Panc1 (cell line): ENCODE data around the gene OR5V1. TPM values are rescaled to one million over a fixed set of nuclear protein-coding genes. Genes with fewer than 3 reads are reported as not detected.
"Not testable (repeated sequence)": the region's sequence is repeated elsewhere in the genome, so short reads cannot be mapped to it uniquely, and the experiment has no call there.

ENCODE experiments used
- ATAC-seq: fragments of 200-7000 bp; cut with Tn5 transposase; 2 replicates; pipeline ENCODE4 v1.9.1; 2020; ENCODE audit warnings: mild to moderate bottlenecking, moderate library complexity
- BruUV-seq: library from RNA; stranded (reverse); fragments of 400-500 nt; replicated peaks from 2 replicates; lab custom pipeline; 2021; lab: Mats Ljungman, UMichigan
- CTCF ChIA-PET: fragments of 300-600 bp; sonication (Branson Sonifier 250); formaldehyde crosslinking; loops from one replicate; lab custom pipeline; 2022; ENCODE audit warnings: antibody characterized with exemption; lab: Charles Lee
- POLR2A ChIA-PET: fragments of 300-600 bp; sonication (Branson Sonifier 250); formaldehyde crosslinking; loops from one replicate; lab custom pipeline; 2022; ENCODE audit warnings: antibody characterized with exemption; lab: Charles Lee
- DNase-seq: peaks from one replicate; pipeline ENCODE4 v3.0.0-alpha.2; 2010; ENCODE audit warnings: low read depth, low spot score
- H3K27ac ChIP-seq: 2 replicates; pipeline ENCODE4 v1.5.1; 2011; ENCODE audit warnings: mild to moderate bottlenecking, low read length, inconsistent platforms
- H3K27me3 ChIP-seq: fragments of 200-500 bp; sonication (Bioruptor generic); 2 replicates; pipeline ENCODE4 v1.6.0; 2014; ENCODE audit warnings: low read length, inconsistent platforms; ENCODE audit not compliant: control insufficient read depth, insufficient read depth
- H3K36me3 ChIP-seq: fragments of 200-500 bp; sonication (Bioruptor generic); 2 replicates; pipeline ENCODE4 v1.5.1; 2014; ENCODE audit warnings: inconsistent platforms, mild to moderate bottlenecking, low read length, moderate library complexity; ENCODE audit not compliant: control insufficient read depth, insufficient read depth
- H3K4me1 ChIP-seq: 2 replicates; pipeline ENCODE4 v1.5.1; 2011; ENCODE audit warnings: inconsistent platforms, mild to moderate bottlenecking, low read length, moderate library complexity; ENCODE audit not compliant: control insufficient read depth, insufficient read depth
- H3K4me3 ChIP-seq, 2 experiments: 2 replicates each; pipeline ENCODE4 v1.5.1; 2011 to 2012; ENCODE audit warnings: low read depth in 2 of 2, low read length in 2 of 2, mild to moderate bottlenecking in 2 of 2, inconsistent platforms in 1 of 2, moderate library complexity in 1 of 2
- H3K9me3 ChIP-seq: fragments of 200-500 bp; sonication (Bioruptor generic); 2 replicates; pipeline ENCODE4 v1.5.1; 2014; ENCODE audit warnings: low read depth, mild to moderate bottlenecking, inconsistent platforms, low read length, moderate library complexity; ENCODE audit not compliant: control insufficient read depth, insufficient read depth
- POLR2AphosphoS5 ChIP-seq: IDR thresholded peaks from 2 replicates; pipeline ENCODE4 v1.6.1; 2012; ENCODE audit warnings: mild to moderate bottlenecking, low read depth, low read length, moderate library complexity
- SIN3A ChIP-seq: IDR thresholded peaks from 2 replicates; pipeline ENCODE4 v1.6.1; 2012; ENCODE audit warnings: low read depth, mild to moderate bottlenecking, low read length, moderate library complexity, borderline replicate concordance; ENCODE audit not compliant: insufficient read depth
- TCF7L2 ChIP-seq: IDR thresholded peaks from 2 replicates; pipeline ENCODE4 v1.6.1; 2011; ENCODE audit warnings: mild to moderate bottlenecking, low read depth, low read length, inconsistent platforms
- in situ Hi-C: cut with HindIII; loops from 2 replicates; pipeline ENCODE4 v1.10.0; 2016; ENCODE audit warnings: low sequenced_read_pairs, low pct_unique_long_range_greater_than_20kb
- intact Hi-C: fragments of 100-400 bp; cut with micrococcal nuclease; formaldehyde crosslinking; loops from one replicate; pipeline ENCODE4 v1.10.0; 2022; ENCODE audit not compliant: unreplicated experiment
- total RNA-seq: library from RNA; stranded (reverse); gene quantifications from one replicate; pipeline ENCODE4 v1.2.1, GENCODE V29; 2021; ENCODE audit not compliant: unreplicated experiment
- TF ChIP-seq, protein P1 (sequence below): fragments of 450-650 bp; IDR thresholded peaks from 2 replicates; pipeline ENCODE4 v1.5.1; 2017; ENCODE audit warnings: mild to moderate bottlenecking
- TF ChIP-seq, protein P2 (sequence below), 2 experiments: IDR thresholded peaks; 2 replicates each; pipeline ENCODE4 v1.6.1; 2011 to 2012; ENCODE audit warnings: low read depth in 2 of 2, control low read depth in 1 of 2, low read length in 1 of 2, mild to moderate bottlenecking in 1 of 2, moderate library complexity in 1 of 2; ENCODE audit not compliant: insufficient read depth in 1 of 2

Gene OR5V1
- total RNA-seq, 1 experiment from 2014 or later: not detected

DNA sequence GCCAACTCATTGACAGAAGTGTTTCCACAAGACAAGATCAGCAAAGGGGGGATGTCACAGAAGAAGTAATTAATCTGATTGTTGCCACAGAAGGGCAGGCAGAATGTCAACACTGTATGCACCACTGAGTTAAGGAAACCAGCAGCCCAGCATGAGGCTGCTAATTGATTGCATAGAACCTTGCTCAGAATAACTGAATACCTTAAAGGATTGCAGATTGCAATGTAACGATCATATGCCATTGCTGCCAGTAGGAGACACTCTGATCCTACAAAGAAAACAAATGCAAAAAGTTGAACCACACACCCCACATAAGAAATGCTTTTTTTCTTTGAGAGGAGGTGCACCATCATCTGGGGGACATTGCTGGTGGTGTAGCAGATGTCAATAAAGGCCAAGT is 13.1 kb downstream of the OR5V1 start:
- DNase-seq (no peak), ATAC-seq (no peak)
- ChIA-PET POLR2A (no interaction called here), CTCF (no interaction called here)
- intact Hi-C loops: no loop called here
- TF ChIP-seq, protein P1, sequence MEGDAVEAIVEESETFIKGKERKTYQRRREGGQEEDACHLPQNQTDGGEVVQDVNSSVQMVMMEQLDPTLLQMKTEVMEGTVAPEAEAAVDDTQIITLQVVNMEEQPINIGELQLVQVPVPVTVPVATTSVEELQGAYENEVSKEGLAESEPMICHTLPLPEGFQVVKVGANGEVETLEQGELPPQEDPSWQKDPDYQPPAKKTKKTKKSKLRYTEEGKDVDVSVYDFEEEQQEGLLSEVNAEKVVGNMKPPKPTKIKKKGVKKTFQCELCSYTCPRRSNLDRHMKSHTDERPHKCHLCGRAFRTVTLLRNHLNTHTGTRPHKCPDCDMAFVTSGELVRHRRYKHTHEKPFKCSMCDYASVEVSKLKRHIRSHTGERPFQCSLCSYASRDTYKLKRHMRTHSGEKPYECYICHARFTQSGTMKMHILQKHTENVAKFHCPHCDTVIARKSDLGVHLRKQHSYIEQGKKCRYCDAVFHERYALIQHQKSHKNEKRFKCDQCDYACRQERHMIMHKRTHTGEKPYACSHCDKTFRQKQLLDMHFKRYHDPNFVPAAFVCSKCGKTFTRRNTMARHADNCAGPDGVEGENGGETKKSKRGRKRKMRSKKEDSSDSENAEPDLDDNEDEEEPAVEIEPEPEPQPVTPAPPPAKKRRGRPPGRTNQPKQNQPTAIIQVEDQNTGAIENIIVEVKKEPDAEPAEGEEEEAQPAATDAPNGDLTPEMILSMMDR: peak; percentile 27; the same call in 1 of the 2 replicates
- TF ChIP-seq TCF7L2: no peak
- no peak overlapping the region for H3K4me3 ChIP-seq
- peaks cover 5% of the 10 kb centered on the region for H3K27me3 ChIP-seq
- H3K36me3 ChIP-seq: no peaks in the 10 kb centered on the region
- no peaks in the 10 kb centered on the region for H3K4me1 ChIP-seq
- H3K9me3 ChIP-seq: no peaks in the 10 kb centered on the region
- H3K27ac ChIP-seq: no peak overlapping the region
- in situ Hi-C loops: no loop called here
- BruUV-seq: no TSS peak

DNA sequence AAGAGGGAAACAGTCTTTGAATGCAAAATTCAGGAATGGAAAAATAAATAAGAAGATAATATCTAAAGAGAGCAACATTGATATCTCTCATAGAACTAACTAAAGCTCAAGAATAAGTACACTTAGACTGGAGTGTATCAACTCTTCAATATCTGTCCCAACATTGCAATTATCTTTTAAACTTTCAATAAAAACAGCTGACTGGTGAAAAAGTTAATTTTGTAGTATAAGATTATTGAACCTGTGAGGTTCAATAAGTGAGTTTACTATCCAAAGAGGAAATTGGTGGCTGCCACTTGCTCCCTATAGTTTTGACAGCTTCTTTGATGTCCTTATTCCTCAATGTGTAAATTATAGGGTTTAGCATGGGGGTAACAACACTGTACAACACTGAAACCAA is 13.7 kb downstream of the OR5V1 start:
- intact Hi-C loops (no loop called here), in situ Hi-C loops (no loop called here)
- no peak for ATAC-seq
- Histone ChIP-seq H3K27me3 (peaks cover 5% of the 10 kb centered on the region), H3K36me3 (no peaks in the 10 kb centered on the region), H3K9me3 (no peaks in the 10 kb centered on the region), H3K4me1 (no peaks in the 10 kb centered on the region), H3K27ac (no peak overlapping the region), H3K4me3 (no peak overlapping the region)
- DNase-seq: no peak
- POLR2A ChIA-PET: no interaction called here
- BruUV-seq: no TSS peak
- CTCF ChIA-PET: no interaction called here
- TF ChIP-seq SIN3A (no peak), POLR2AphosphoS5 (no peak), TCF7L2 (no peak)
- TF ChIP-seq, protein P2, sequence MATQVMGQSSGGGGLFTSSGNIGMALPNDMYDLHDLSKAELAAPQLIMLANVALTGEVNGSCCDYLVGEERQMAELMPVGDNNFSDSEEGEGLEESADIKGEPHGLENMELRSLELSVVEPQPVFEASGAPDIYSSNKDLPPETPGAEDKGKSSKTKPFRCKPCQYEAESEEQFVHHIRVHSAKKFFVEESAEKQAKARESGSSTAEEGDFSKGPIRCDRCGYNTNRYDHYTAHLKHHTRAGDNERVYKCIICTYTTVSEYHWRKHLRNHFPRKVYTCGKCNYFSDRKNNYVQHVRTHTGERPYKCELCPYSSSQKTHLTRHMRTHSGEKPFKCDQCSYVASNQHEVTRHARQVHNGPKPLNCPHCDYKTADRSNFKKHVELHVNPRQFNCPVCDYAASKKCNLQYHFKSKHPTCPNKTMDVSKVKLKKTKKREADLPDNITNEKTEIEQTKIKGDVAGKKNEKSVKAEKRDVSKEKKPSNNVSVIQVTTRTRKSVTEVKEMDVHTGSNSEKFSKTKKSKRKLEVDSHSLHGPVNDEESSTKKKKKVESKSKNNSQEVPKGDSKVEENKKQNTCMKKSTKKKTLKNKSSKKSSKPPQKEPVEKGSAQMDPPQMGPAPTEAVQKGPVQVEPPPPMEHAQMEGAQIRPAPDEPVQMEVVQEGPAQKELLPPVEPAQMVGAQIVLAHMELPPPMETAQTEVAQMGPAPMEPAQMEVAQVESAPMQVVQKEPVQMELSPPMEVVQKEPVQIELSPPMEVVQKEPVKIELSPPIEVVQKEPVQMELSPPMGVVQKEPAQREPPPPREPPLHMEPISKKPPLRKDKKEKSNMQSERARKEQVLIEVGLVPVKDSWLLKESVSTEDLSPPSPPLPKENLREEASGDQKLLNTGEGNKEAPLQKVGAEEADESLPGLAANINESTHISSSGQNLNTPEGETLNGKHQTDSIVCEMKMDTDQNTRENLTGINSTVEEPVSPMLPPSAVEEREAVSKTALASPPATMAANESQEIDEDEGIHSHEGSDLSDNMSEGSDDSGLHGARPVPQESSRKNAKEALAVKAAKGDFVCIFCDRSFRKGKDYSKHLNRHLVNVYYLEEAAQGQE (IDR thresholded peaks at IDR 0.05; ENCODE audit: insufficient read depth in 1 of 2, low read depth in 2 of 2, low read length in 1 of 2): no peak
- TF ChIP-seq, protein P1: no peak

DNA sequence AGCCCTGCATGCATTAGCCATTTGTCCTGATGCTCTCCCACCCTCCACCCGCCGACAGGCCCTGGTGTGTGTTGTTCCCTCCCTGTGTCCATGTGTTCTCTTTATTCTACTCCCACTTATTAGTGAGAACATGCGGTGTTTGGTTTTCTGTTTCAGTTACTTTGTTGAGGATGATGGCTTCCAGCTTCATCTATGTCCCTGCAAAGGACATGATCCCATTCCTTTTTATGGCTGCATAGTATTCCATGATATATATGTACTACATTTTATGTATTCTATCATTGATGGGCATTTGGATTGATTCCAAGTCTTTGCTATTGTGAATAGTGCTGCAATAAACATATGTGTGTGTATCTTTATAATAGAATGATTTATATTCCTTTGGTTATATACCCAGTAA is 19.3 kb downstream of the OR5V1 start:
- BruUV-seq, H3K27me3 ChIP-seq, H3K27ac ChIP-seq, H3K9me3 ChIP-seq, H3K36me3 ChIP-seq, intact Hi-C loops, DNase-seq, ATAC-seq, POLR2A ChIA-PET, H3K4me3 ChIP-seq, CTCF ChIA-PET, in situ Hi-C loops, H3K4me1 ChIP-seq: not testable (repeated sequence)
